Nasal cavity respiratory epithelium epithelial cell of viscerocranial mucosa (primary cell): ENCODE results near the gene VSIG10L2. TPM values are rescaled to one million over a fixed set of nuclear protein-coding genes. Genes with fewer than 3 reads are reported as not detected.

Source experiments
- total RNA-seq: library from RNA; depleted of rRNA; stranded (reverse); fragments of >200 nt; gene quantifications from 2 replicates; pipeline ENCODE4 v1.2.3, GENCODE V29; 2014

The VSIG10L2 gene
- total RNA-seq: under 0.01 and 0.14 TPM in 2 replicates

GRCh38 chr11:125945797-125946520, at the start of gene VSIG10L2:
TSS of gene VSIG10L2 (plus strand) at chr11:125946044. CDS start at chr11:125946056, 12 bp downstream.

GRCh38 chr11:125902927-125903710, 42.7 kb upstream of the VSIG10L2 start, which contains the start of gene PUS3:
TSS of gene PUS3 (minus strand) at chr11:125903206. CDS start at chr11:125896284, 6,922 bp downstream.

GRCh38 chr11:125903711-125904659, 41.9 kb upstream of the VSIG10L2 start, which contains the start of gene DDX25:
TSS of gene DDX25 (plus strand) at chr11:125904508. CDS start at chr11:125904518, 10 bp downstream.

Other genes with a start within 250 kb of the VSIG10L2 start
- not detected in 2 replicates for gene PATE1, start 199.8 kb upstream of the VSIG10L2 start, total RNA-seq
- gene PATE2, start 167.2 kb upstream of the VSIG10L2 start, total RNA-seq: not detected in 2 replicates
- not detected in 2 replicates for gene PATE3, start 157.9 kb upstream of the VSIG10L2 start, total RNA-seq
- gene PATE4, start 112.7 kb upstream of the VSIG10L2 start, total RNA-seq: not detected in 2 replicates
- 1.9 and 3.1 TPM in 2 replicates for gene HYLS1, start 58.4 kb upstream of the VSIG10L2 start, total RNA-seq
- gene PUS3, start 42.8 kb upstream of the VSIG10L2 start, total RNA-seq: 17.3 and 19.8 TPM in 2 replicates
- gene DDX25, start 41.5 kb upstream of the VSIG10L2 start, total RNA-seq: under 0.01 TPM in 1 of 2 replicates, not detected in the other
- gene CDON, start 116.8 kb downstream of the VSIG10L2 start, total RNA-seq: 2.1 and 5.3 TPM in 2 replicates